Neutrophil (primary cell): Measurements from ENCODE around the gene RNF169.
"Not testable (repeated sequence)": the region's sequence is repeated elsewhere in the genome, so short reads cannot be mapped to it uniquely, and the experiment has no call there.

Experiments used
- H3K27ac ChIP-seq: fragments of 200-600 bp; sonication (generic); 2 replicates; pipeline ENCODE4 v1.5.1; 2016; ENCODE audit warnings: mild to moderate bottlenecking, moderate library complexity
- H3K27me3 ChIP-seq: fragments of 200-600 bp; sonication (generic); 2 replicates; pipeline ENCODE4 v1.6.0; 2016; ENCODE audit warnings: mild to moderate bottlenecking
- H3K36me3 ChIP-seq: fragments of 200-600 bp; sonication (generic); 2 replicates; pipeline ENCODE4 v1.5.1; 2017
- H3K4me1 ChIP-seq, 2 experiments: fragments of 200-600 bp in 1 of 2; sonication (generic) in 1 of 2; 1 replicate in 1 of 2; 2 replicates in 1 of 2; pipeline versions ENCODE4 v1.5.1 to v1.6.1; 2013 to 2016; ENCODE audit warnings: low read depth in 1 of 2, low read length in 1 of 2, mild to moderate bottlenecking in 1 of 2, moderate library complexity in 1 of 2; ENCODE audit not compliant: control insufficient read depth in 1 of 2, insufficient read depth in 1 of 2
- H3K4me3 ChIP-seq, 2 experiments: fragments of 200-600 bp in 1 of 2; sonication (generic) in 1 of 2; 1 replicate in 1 of 2; 2 replicates in 1 of 2; pipeline ENCODE4 v1.5.1; 2013 to 2016; ENCODE audit warnings: low read depth in 1 of 2, low read length in 1 of 2, mild to moderate bottlenecking in 1 of 2, moderate library complexity in 1 of 2
- H3K9me3 ChIP-seq: fragments of 200-600 bp; sonication (generic); 2 replicates; pipeline ENCODE4 v1.5.1; 2016
- TF ChIP-seq, protein P1 (sequence below): fragments of 200-600 bp; sonication (generic); IDR thresholded peaks from 2 replicates; pipeline ENCODE4 v1.5.1; 2016; ENCODE audit warnings: antibody characterized with exemption

Gene RNF169

DNA sequence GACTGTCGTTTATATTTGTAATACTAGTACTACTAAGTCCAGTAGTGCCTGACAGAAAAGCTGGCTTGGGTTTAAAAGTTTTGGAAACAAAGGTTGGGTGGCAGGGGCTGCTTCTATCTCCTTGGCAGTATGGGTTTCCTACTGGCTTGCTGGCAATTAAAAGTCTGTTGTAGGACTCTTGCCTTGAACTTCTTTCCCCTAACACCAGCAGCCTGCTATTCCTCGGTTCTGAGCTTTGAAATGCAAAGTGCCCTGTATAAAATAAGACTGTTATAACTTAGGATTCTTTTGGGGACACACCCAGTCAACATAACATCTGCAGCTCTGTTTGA lies 1.3 kb downstream of the RNF169 start:
- Histone ChIP-seq H3K27me3 (no peaks in the 10 kb centered on the region), H3K4me3 (peak overlapping the region; percentile 62 to 86), H3K4me1 (peaks cover 28 to 42% of the 10 kb centered on the region in 2 experiments)

DNA sequence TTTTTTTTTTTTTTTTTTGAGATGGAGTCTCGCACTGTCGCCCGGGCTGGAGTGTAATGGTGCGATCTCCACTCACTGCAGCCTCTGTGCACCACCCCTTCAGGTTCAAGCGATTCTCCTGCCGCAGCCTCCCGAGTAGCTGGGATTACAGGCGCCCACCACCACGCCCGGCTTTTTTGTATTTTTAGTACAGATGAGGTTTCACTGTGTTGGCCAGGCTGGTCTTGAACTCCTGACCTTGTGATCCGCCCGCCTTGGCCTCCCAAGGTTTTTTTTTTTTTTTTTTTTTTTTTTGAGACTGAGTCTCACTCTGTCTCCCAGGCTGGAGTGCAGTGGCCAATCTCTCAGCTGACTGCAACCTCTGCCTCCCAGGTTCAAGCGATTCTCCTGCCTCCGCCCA lies 1.9 kb downstream of the RNF169 start:
- H3K27me3 ChIP-seq, H3K9me3 ChIP-seq, H3K36me3 ChIP-seq, H3K4me3 ChIP-seq: not testable (repeated sequence)
- Histone ChIP-seq H3K4me1 (peaks cover 30 to 46% of the 10 kb centered on the region in 2 experiments), H3K27ac (peak overlapping the region; percentile 33)

More for the DNA sequence above, 1.3 kb downstream of the RNF169 start:
- Histone ChIP-seq H3K27ac (peak overlapping the region; percentile 98), H3K9me3 (no peaks in the 10 kb centered on the region), H3K36me3 (no peaks in the 10 kb centered on the region)
- TF ChIP-seq, protein P1, sequence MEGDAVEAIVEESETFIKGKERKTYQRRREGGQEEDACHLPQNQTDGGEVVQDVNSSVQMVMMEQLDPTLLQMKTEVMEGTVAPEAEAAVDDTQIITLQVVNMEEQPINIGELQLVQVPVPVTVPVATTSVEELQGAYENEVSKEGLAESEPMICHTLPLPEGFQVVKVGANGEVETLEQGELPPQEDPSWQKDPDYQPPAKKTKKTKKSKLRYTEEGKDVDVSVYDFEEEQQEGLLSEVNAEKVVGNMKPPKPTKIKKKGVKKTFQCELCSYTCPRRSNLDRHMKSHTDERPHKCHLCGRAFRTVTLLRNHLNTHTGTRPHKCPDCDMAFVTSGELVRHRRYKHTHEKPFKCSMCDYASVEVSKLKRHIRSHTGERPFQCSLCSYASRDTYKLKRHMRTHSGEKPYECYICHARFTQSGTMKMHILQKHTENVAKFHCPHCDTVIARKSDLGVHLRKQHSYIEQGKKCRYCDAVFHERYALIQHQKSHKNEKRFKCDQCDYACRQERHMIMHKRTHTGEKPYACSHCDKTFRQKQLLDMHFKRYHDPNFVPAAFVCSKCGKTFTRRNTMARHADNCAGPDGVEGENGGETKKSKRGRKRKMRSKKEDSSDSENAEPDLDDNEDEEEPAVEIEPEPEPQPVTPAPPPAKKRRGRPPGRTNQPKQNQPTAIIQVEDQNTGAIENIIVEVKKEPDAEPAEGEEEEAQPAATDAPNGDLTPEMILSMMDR = no peak

DNA sequence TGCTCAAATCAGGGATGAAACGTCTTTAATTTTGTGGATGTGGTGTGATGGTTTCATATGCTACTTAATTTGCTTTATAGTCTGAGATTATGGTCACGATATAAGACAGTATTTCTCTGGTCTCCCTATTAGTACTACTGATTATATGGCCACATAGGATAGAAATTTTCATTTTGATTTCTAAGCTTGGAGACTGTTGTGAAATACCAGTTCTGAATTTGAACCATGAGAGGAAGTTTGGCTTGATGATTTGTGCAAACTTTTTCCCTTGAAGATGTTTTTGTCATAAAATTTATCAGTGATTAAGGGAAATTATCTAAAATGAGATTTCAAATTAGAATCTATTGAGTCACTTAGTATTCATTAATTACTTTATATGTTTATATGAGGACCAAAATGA lies 2.7 kb downstream of the RNF169 start:
- H3K4me3 ChIP-seq = no peak overlapping the region
- peaks cover 30 to 46% of the 10 kb centered on the region in 2 experiments for H3K4me1 ChIP-seq
- no peaks in the 10 kb centered on the region for H3K36me3 ChIP-seq
- TF ChIP-seq, protein P1 = no peak
- peak overlapping the region; percentile 33 for H3K27ac ChIP-seq
- no peaks in the 10 kb centered on the region for H3K27me3 ChIP-seq
- H3K9me3 ChIP-seq = no peaks in the 10 kb centered on the region

DNA sequence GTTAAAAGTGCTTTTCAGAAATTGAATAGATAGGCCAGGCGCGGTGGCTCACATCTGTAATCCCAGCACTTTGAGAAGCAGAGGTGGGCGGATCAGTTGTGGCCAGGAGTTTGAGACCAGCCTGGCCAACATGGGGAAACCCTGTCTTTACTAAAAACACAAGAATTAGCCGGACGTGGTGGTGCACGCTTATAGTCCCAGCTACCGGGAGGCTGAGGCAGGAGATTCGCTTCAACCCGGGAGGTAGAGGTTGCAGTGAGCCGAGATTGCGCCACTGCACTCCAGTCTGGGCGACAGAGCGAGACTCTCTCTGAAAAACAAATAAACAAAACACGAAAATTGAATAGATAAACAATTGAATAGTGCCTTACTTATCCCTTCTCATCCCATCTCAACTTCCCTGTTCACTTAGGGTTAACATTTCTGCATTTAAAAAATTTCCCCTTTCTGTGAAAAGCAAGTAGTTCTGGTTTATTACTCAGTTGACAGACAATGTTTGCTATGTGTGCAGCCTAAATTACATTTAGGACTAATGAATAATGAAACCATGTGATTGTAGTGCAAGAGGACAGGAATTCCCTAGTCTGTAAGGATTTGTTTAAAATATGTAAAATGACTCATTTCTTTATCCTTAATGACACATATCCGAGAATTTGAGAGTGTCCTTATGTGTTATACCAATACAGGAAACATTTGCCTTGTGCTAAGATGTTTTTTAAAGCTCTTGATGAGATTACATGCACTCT lies 6.0 kb downstream of the RNF169 start:
- no peaks in the 10 kb centered on the region for H3K9me3 ChIP-seq
- no peak overlapping the region for H3K4me3 ChIP-seq
- H3K27ac ChIP-seq = no peak overlapping the region
- H3K4me1 ChIP-seq = peaks cover 18 to 36% of the 10 kb centered on the region in 2 experiments
- no peaks in the 10 kb centered on the region for H3K27me3 ChIP-seq
- H3K36me3 ChIP-seq = no peaks in the 10 kb centered on the region
- TF ChIP-seq, protein P1 = no peak

DNA sequence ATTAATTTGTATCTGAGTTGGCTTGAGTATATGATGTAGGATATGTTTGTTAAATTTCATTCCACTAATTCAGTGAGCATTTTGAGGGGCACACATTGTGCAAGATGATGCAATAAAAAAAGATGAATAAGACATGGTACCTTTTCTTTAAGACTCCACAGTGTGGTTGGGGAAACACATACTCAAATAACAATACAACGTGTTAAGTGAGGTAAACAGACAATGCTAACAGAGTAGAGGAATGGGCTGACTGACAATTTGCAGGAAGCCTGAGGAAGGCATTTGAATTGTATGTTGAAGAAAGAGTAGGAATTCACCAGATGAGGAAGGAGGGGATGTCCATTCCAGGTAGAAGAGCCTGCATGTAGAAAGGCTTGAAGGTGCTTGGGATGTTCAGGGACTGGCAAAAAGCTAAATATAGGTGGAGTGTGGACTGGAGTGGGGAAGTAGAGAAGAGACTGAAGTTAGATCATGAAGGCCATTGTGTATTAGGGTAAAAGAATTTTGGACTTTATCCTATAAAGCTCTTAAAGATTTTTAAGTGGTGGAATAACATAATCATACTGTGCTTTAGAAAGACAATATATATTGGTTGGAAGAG lies 6.8 kb downstream of the RNF169 start:
- TF ChIP-seq, protein P1 = no peak
- Histone ChIP-seq H3K4me3 (no peak overlapping the region), H3K27ac (no peak overlapping the region), H3K4me1 (peaks cover 9 to 29% of the 10 kb centered on the region in 2 experiments), H3K27me3 (no peaks in the 10 kb centered on the region), H3K9me3 (no peaks in the 10 kb centered on the region), H3K36me3 (no peaks in the 10 kb centered on the region)

DNA sequence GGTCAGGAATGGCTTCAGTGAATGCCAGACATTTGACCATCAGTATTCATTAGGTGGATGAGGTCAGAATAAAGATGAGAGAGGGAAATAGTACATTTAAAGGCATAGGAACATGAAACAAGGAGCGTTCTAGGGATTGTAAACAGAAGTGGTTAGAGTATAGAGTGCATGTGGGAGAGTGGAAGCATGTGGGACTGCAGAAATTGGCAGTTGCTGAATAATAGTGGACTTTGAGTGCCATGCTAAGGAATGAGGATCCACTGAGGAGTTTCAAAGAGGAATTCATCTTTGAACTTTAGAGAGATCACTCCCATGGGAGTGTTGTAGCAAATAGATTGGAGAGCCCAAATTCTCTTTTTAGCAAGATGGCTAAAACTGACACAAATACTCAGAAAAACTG lies 7.9 kb downstream of the RNF169 start:
- Histone ChIP-seq H3K9me3 (no peaks in the 10 kb centered on the region), H3K4me1 (peaks cover 2 to 20% of the 10 kb centered on the region in 2 experiments), H3K27me3 (no peaks in the 10 kb centered on the region), H3K27ac (no peak overlapping the region), H3K36me3 (no peaks in the 10 kb centered on the region), H3K4me3 (no peak overlapping the region)
- TF ChIP-seq, protein P1 = no peak
